Uterus (tissue), 4 donors: ENCODE measurements around the gene ADAD2. TPM values are rescaled to one million over a fixed set of nuclear protein-coding genes. Genes with fewer than 3 reads are reported as not detected.

Experiments used
- DNase-seq, 2 donors: peaks; one replicate each; pipeline ENCODE4 v3.0.0-alpha.2; 2019 to 2020
- H3K27ac ChIP-seq, 2 donors: fragments of 200-600 bp; sonication (generic); 1 replicate in 1 of 2; 2 replicates in 1 of 2; pipeline ENCODE4 v1.5.1; 2016 to 2018
- H3K27me3 ChIP-seq, 2 donors: fragments of 200-600 bp; sonication (generic); one replicate each; pipeline ENCODE4 v1.5.1; 2018 to 2019; ENCODE audit warnings: control low read depth in 1 of 2
- H3K36me3 ChIP-seq, 2 donors: fragments of 200-600 bp; sonication (generic); one replicate each; pipeline ENCODE4 v1.5.1; 2019; ENCODE audit warnings: control low read depth in 1 of 2
- H3K4me1 ChIP-seq, 2 donors: fragments of 200-600 bp; sonication (generic); one replicate each; pipeline ENCODE4 v1.5.1; 2018 to 2019; ENCODE audit warnings: control low read depth in 1 of 2
- H3K4me3 ChIP-seq, 2 donors: fragments of 200-600 bp; sonication (generic); 1 replicate in 1 of 2; 2 replicates in 1 of 2; pipeline ENCODE4 v1.5.1; 2018 to 2019; ENCODE audit warnings: mild to moderate bottlenecking in 1 of 2
- H3K9me3 ChIP-seq, 2 donors: fragments of 200-600 bp; sonication (generic); one replicate each; pipeline ENCODE4 v1.5.1; 2019; ENCODE audit warnings: control low read depth in 1 of 2
- CTCF ChIP-seq, 4 experiments: fragments of 200-600 bp in 2 of 4; fragments of 450-650 bp in 2 of 4; sonication (generic) in 2 of 4; IDR thresholded peaks; one replicate each; pipeline ENCODE4 v1.5.1; 2016 to 2019; ENCODE audit warnings: antibody characterized with exemption in 4 of 4, mild to moderate bottlenecking in 2 of 4, moderate library complexity in 1 of 4
- POLR2A ChIP-seq, 2 donors: fragments of 450-650 bp; IDR thresholded peaks; one replicate each; pipeline ENCODE4 v1.6.1; 2016; ENCODE audit warnings: antibody characterized with exemption in 2 of 2, mild to moderate bottlenecking in 1 of 2, moderate library complexity in 1 of 2
- intact Hi-C: fragments of 100-400 bp; cut with DNase I; formaldehyde crosslinking; loops from one replicate; pipeline ENCODE4 v1.15.1; 2023; ENCODE audit warnings: low total_unique reads
- total RNA-seq, 4 donors: library from RNA; depleted of rRNA in 3 of 4; stranded (reverse); fragments of >200 nt in 3 of 4; gene quantifications; one replicate each; pipeline versions ENCODE4 v1.1.0 to v1.2.4, GENCODE V29; 2014 to 2023
- donor health status: DM: yes; HTN: yes; CAD: no.

The ADAD2 gene
- total RNA-seq, 4 donors from 2014 or later, result 0.21 to 1.0 (median 0.88) TPM; not detected in 1

GRCh38 chr16:84156342-84156784, 34.6 kb upstream of the ADAD2 start:
- intact Hi-C loops, result no loop called here
- no peaks in the 10 kb centered on the region for H3K4me1 ChIP-seq
- H3K4me3 ChIP-seq, result no peak overlapping the region
- DNase-seq, result no peak
- no peak overlapping the region for H3K27ac ChIP-seq
- H3K27me3 ChIP-seq, result no peaks in the 10 kb centered on the region
- TF ChIP-seq CTCF (IDR thresholded peaks at IDR 0.05) (no peak), POLR2A (IDR thresholded peaks at IDR 0.05) (no peak)
- H3K9me3 ChIP-seq, result no peaks in the 10 kb centered on the region
- no peaks in the 10 kb centered on the region for H3K36me3 ChIP-seq

- intact Hi-C loops, result no loop called here
- Histone ChIP-seq H3K9me3 (no peaks in the 10 kb centered on the region), H3K27ac (no peak overlapping the region), H3K27me3 (no peaks in the 10 kb centered on the region), H3K4me1 (no peaks in the 10 kb centered on the region), H3K36me3 (no peaks in the 10 kb centered on the region), H3K4me3 (no peak overlapping the region)
- no peak for TF ChIP-seq POLR2A (IDR thresholded peaks at IDR 0.05)
- TF ChIP-seq CTCF (IDR thresholded peaks at IDR 0.05), result no peak
- DNase-seq, result no peak
Observed at GRCh38 chr16:84159007-84159406, 31.9 kb upstream of the ADAD2 start.

GRCh38 chr16:84159800-84160199, 31.2 kb upstream of the ADAD2 start:
- Histone ChIP-seq H3K9me3 (no peaks in the 10 kb centered on the region), H3K36me3 (no peaks in the 10 kb centered on the region), H3K4me1 (no peaks in the 10 kb centered on the region), H3K4me3 (no peak overlapping the region), H3K27me3 (no peaks in the 10 kb centered on the region), H3K27ac (no peak overlapping the region)
- DNase-seq, result no peak
- intact Hi-C loops, result no loop called here
- TF ChIP-seq CTCF (IDR thresholded peaks at IDR 0.05), result no peak
- TF ChIP-seq POLR2A (IDR thresholded peaks at IDR 0.05), result no peak

GRCh38 chr16:84161037-84161436, 29.9 kb upstream of the ADAD2 start:
- no peak for TF ChIP-seq POLR2A (IDR thresholded peaks at IDR 0.05)
- no peak for TF ChIP-seq CTCF (IDR thresholded peaks at IDR 0.05)
- H3K27me3 ChIP-seq, result no peaks in the 10 kb centered on the region
- no peak for DNase-seq
- no peaks in the 10 kb centered on the region for H3K4me1 ChIP-seq
- H3K36me3 ChIP-seq, result no peaks in the 10 kb centered on the region
- no peak overlapping the region for H3K27ac ChIP-seq
- H3K9me3 ChIP-seq, result no peaks in the 10 kb centered on the region
- intact Hi-C loops, result no loop called here
- H3K4me3 ChIP-seq, result no peak overlapping the region

- Histone ChIP-seq H3K36me3 (no peaks in the 10 kb centered on the region), H3K4me3 (no peak overlapping the region), H3K27ac (no peak overlapping the region), H3K27me3 (no peaks in the 10 kb centered on the region), H3K9me3 (no peaks in the 10 kb centered on the region), H3K4me1 (no peaks in the 10 kb centered on the region)
- DNase-seq, result no peak
- intact Hi-C loops, result no loop called here
- no peak for TF ChIP-seq CTCF (IDR thresholded peaks at IDR 0.05)
- TF ChIP-seq POLR2A (IDR thresholded peaks at IDR 0.05), result no peak
Observed at GRCh38 chr16:84161801-84162200, 29.2 kb upstream of the ADAD2 start.
